Activated B cell treated with CpG ODN at 0.5 μM for 24 hours (primary cell): ENCODE measurements around the gene APPL2. TPM values are rescaled to one million over a fixed set of nuclear protein-coding genes. Genes with fewer than 3 reads are reported as not detected.

Experiments used
- ATAC-seq: fragments of 200-7000 bp; cut with Tn5 transposase; one replicate; pipeline ENCODE4 v1.10.0; 2021; ENCODE audit warnings: low read depth, mild to moderate bottlenecking, moderate library complexity
- CTCF ChIA-PET: fragments of 350-600 bp; sonication (Branson Sonifier 250); formaldehyde crosslinking; loops from one replicate; lab custom pipeline; 2021; ENCODE audit warnings: antibody characterized with exemption; lab: Charles Lee
- POLR2A ChIA-PET: fragments of 350-600 bp; sonication (Branson Sonifier 250); formaldehyde crosslinking; loops from one replicate; lab custom pipeline; 2021; ENCODE audit warnings: antibody characterized with exemption; lab: Charles Lee
- DNase-seq: peaks from one replicate; pipeline ENCODE4 v3.0.0; 2022
- H3K27ac Mint-ChIP-seq: one replicate; pipeline ENCODE4 v1.8.0; 2020; ENCODE audit warnings: mixed read lengths
- H3K27me3 Mint-ChIP-seq: one replicate; pipeline ENCODE4 v1.8.0; 2021; ENCODE audit warnings: mixed read lengths
- H3K36me3 Mint-ChIP-seq: one replicate; pipeline ENCODE4 v1.8.0; 2021; ENCODE audit warnings: low read depth, mixed read lengths
- H3K4me1 Mint-ChIP-seq: one replicate; pipeline ENCODE4 v1.8.0; 2021; ENCODE audit warnings: mixed read lengths
- H3K4me3 Mint-ChIP-seq: one replicate; pipeline ENCODE4 v1.8.0; 2020; ENCODE audit warnings: mild to moderate bottlenecking, mixed read lengths
- H3K9me3 Mint-ChIP-seq: one replicate; pipeline ENCODE4 v1.8.0; 2020; ENCODE audit warnings: mixed read lengths
- intact Hi-C: fragments of 100-400 bp; cut with micrococcal nuclease; formaldehyde crosslinking; loops from one replicate; pipeline ENCODE4 v1.15.1; 2024
- total RNA-seq: library from RNA; stranded (reverse); gene quantifications from 2 replicates; pipeline ENCODE4 v1.2.3, GENCODE V29; 2022
- TF ChIP-seq, protein P1 (sequence below): fragments of 200-600 bp; IDR thresholded peaks from one replicate; pipeline ENCODE4 v1.8.0; 2022; ENCODE audit warnings: antibody characterized with exemption, mild to moderate bottlenecking

Gene APPL2
- total RNA-seq, 1 donor from 2014 or later: 30.7 TPM

DNA sequence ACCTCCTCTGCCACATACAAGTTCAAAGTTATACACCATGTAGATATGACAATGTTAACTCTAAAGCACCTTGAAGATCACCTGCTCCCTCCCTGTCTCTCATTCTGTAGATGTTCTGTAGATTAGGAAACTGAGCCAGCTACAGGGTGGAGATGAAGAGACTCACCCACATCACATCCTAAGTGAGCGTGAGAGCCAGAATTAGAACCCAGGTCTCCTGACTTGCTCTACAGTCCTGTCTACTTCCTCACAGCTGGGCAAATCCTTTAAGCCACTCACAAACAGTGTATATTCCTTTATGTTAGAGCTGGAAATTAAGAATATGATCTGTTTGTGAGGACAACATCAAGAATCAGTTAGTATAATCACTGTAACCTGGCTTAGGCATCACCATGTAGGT lies 1.8 kb downstream of the APPL2 start:
- Mint-ChIP-seq H3K36me3 (peaks cover 22% of the 10 kb centered on the region), H3K27me3 (no peaks in the 10 kb centered on the region), H3K27ac (no peak overlapping the region), H3K4me1 (peaks cover 39% of the 10 kb centered on the region), H3K4me3 (peak overlapping the region; percentile 85), H3K9me3 (no peaks in the 10 kb centered on the region)
- ATAC-seq (no peak), DNase-seq (no peak)
- TF ChIP-seq, protein P1, sequence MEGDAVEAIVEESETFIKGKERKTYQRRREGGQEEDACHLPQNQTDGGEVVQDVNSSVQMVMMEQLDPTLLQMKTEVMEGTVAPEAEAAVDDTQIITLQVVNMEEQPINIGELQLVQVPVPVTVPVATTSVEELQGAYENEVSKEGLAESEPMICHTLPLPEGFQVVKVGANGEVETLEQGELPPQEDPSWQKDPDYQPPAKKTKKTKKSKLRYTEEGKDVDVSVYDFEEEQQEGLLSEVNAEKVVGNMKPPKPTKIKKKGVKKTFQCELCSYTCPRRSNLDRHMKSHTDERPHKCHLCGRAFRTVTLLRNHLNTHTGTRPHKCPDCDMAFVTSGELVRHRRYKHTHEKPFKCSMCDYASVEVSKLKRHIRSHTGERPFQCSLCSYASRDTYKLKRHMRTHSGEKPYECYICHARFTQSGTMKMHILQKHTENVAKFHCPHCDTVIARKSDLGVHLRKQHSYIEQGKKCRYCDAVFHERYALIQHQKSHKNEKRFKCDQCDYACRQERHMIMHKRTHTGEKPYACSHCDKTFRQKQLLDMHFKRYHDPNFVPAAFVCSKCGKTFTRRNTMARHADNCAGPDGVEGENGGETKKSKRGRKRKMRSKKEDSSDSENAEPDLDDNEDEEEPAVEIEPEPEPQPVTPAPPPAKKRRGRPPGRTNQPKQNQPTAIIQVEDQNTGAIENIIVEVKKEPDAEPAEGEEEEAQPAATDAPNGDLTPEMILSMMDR: no peak
- intact Hi-C loops: no loop called here
- CTCF ChIA-PET: interaction anchor here (2.3 kb wide), 1 partner anchor 149 kb away, joined by 9 read pairs; no protein-coding TSS in a partner anchor
- POLR2A ChIA-PET: interaction anchor here (0.9 kb wide), 1 partner anchor 8 kb away, joined by 3 read pairs; no protein-coding TSS in a partner anchor

DNA sequence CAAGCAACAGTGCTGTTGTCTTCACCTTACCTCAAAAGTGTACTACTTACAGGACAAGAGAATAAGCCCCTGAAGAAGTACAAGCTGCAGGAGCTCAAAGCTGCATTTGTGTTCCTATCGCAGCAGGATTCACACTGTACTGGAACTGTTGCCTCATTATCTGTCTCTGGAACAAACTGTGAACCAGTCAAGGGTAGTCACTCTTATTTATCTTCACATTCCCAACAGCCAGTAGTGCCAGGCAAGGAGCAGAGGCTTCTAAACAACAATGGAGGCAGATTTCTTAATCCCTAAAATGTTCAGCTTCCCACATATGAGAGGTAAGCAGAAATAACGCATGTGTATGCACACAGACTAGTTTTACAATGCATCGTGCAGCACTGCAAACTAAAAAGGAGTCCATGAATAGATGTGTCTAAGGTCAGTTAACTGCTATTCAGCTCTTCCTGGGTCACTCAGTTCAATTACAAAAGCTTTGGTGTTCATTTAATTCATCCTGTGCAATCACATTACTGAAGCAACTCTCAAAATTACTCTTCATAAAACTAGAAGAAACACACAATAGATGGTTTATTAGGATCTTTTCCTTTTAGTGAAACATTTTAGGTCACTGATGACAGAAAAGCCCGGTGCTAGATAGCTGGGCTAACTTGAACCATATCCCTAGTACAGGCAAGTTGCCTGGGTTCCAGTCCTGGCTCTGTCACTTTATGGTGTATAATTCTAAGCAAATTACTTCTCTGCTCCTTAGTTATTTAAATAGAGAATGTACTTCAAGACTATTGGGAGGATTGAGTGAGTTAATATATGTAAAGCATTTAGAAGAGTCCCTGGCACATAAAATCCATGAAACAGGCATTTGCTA lies 2.7 kb downstream of the APPL2 start:
- peaks cover 30% of the 10 kb centered on the region for H3K36me3 Mint-ChIP-seq
- H3K27ac Mint-ChIP-seq: no peak overlapping the region
- POLR2A ChIA-PET: no interaction called here
- no peak overlapping the region for H3K4me3 Mint-ChIP-seq
- H3K27me3 Mint-ChIP-seq: no peaks in the 10 kb centered on the region
- DNase-seq (no peak), ATAC-seq (no peak)
- no peaks in the 10 kb centered on the region for H3K9me3 Mint-ChIP-seq
- H3K4me1 Mint-ChIP-seq: peaks cover 39% of the 10 kb centered on the region
- intact Hi-C loops: no loop called here
- CTCF ChIA-PET: no interaction called here
- TF ChIP-seq, protein P1: no peak

DNA sequence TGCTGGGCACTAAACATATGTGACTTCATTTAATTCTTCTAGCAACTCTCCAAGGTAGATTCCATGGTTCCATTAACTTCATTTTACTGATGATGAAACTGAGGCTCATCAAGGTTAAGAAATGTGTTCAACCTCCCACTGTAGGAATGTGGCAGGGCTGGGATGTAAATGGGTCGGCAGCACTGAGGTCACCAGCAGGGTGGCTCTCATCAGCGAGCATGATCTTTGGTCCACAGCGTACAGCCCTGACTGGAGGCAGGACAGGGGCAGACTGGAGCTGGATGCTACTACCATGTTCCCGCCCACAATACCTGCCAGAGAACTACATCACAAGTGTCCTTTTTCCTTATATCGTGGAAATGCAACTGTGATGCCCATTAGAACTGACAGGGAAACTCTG lies 4.6 kb downstream of the APPL2 start:
- no peak for ATAC-seq
- TF ChIP-seq, protein P1: no peak
- Mint-ChIP-seq H3K27me3 (no peaks in the 10 kb centered on the region), H3K4me3 (no peak overlapping the region), H3K9me3 (no peaks in the 10 kb centered on the region), H3K4me1 (peaks cover 43% of the 10 kb centered on the region), H3K27ac (no peak overlapping the region), H3K36me3 (peaks cover 45% of the 10 kb centered on the region)
- ChIA-PET POLR2A (no interaction called here), CTCF (no interaction called here)
- intact Hi-C loops: no loop called here
- no peak for DNase-seq

DNA sequence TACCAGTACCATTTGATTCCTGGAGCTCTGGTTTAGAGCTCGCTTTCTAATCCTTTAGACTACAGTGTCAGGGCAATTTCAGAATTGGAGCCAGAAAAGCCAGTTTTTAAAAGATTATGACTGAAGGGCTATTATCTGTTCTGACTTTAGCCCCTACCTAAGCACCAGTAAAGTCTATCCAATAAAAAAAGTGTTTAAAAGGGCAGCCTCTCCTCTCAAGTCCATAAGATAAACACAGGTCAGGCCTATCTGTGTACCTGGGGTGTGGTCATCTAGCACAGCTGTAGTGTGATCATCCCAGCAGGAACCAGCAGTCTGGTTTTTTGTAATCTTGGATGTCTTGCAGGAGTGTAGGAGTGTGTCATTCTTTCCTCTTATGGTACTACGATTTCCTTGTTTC lies 6.6 kb downstream of the APPL2 start:
- H3K9me3 Mint-ChIP-seq: no peaks in the 10 kb centered on the region
- DNase-seq (no peak), ATAC-seq (no peak)
- ChIA-PET CTCF (no interaction called here), POLR2A (no interaction called here)
- H3K4me1 Mint-ChIP-seq: peaks cover 40% of the 10 kb centered on the region
- TF ChIP-seq, protein P1: no peak
- H3K27ac Mint-ChIP-seq: no peak overlapping the region
- H3K27me3 Mint-ChIP-seq: no peaks in the 10 kb centered on the region
- intact Hi-C loops: no loop called here
- H3K36me3 Mint-ChIP-seq: peaks cover 61% of the 10 kb centered on the region
- no peak overlapping the region for H3K4me3 Mint-ChIP-seq

DNA sequence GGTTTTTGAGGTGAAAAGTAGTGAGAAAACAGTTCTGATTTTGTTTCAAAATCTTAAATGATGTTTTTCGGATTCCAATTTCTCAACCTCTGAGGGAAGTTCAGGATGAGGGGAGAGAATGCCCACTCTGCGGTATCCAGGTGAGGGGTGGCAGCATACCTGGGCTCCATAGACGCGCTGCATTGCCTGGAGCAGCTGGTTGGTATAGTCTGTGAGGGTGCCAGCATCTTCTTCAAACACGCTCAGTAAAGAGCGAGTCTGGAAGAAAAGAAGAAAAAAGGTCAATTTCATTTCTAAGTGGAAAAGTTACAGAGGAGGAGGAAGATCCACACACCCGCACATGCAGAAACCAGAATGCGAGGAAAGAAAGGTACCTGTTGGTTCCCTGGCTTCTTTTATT lies 7.0 kb downstream of the APPL2 start:
- TF ChIP-seq, protein P1: no peak
- no peaks in the 10 kb centered on the region for H3K9me3 Mint-ChIP-seq
- DNase-seq: no peak
- no peak overlapping the region for H3K27ac Mint-ChIP-seq
- ChIA-PET POLR2A (no interaction called here), CTCF (no interaction called here)
- no peaks in the 10 kb centered on the region for H3K27me3 Mint-ChIP-seq
- no peak for ATAC-seq
- intact Hi-C loops: no loop called here
- H3K36me3 Mint-ChIP-seq: peaks cover 65% of the 10 kb centered on the region
- H3K4me3 Mint-ChIP-seq: no peak overlapping the region
- H3K4me1 Mint-ChIP-seq: peaks cover 36% of the 10 kb centered on the region
